Glutamatergic neuron (in vitro differentiated cells): ENCODE results near the gene FIZ1. TPM values are rescaled to one million over a fixed set of nuclear protein-coding genes. Genes with fewer than 3 reads are reported as not detected.

Experiments used
- DNase-seq: peaks from one replicate; pipeline ENCODE4 v3.0.0; 2022
- H3K27ac Mint-ChIP-seq: one replicate; pipeline ENCODE4 v1.8.0; 2020; ENCODE audit warnings: mild to moderate bottlenecking, mixed read lengths, inconsistent platforms; ENCODE audit not compliant: unreplicated experiment
- H3K27me3 Mint-ChIP-seq: one replicate; pipeline ENCODE4 v1.8.0; 2020; ENCODE audit warnings: mild to moderate bottlenecking, moderate library complexity, mixed read lengths, inconsistent platforms; ENCODE audit not compliant: unreplicated experiment
- H3K36me3 Mint-ChIP-seq: one replicate; pipeline ENCODE4 v1.8.0; 2020; ENCODE audit warnings: mild to moderate bottlenecking, mixed read lengths, inconsistent platforms; ENCODE audit not compliant: unreplicated experiment
- H3K4me1 Mint-ChIP-seq: one replicate; pipeline ENCODE4 v1.8.0; 2020; ENCODE audit warnings: mild to moderate bottlenecking, low read depth, mixed read lengths, inconsistent platforms; ENCODE audit not compliant: unreplicated experiment
- H3K4me3 Mint-ChIP-seq: one replicate; pipeline ENCODE4 v1.8.0; 2020; ENCODE audit warnings: mild to moderate bottlenecking, mixed read lengths, inconsistent platforms; ENCODE audit not compliant: unreplicated experiment
- H3K9me3 Mint-ChIP-seq: one replicate; pipeline ENCODE4 v1.8.0; 2020; ENCODE audit warnings: mild to moderate bottlenecking, moderate library complexity, mixed read lengths, inconsistent platforms; ENCODE audit not compliant: unreplicated experiment
- CTCF ChIP-seq: fragments of 200-600 bp; sonication (generic); IDR thresholded peaks from one replicate; pipeline ENCODE4 v1.5.0; 2021; ENCODE audit not compliant: partially characterized antibody, unreplicated experiment
- total RNA-seq: library from RNA; stranded (reverse); fragmentation: NEBNext Ultra II Directional; extraction: Animal tissue kit (Norgen Biotek cat#: 25700); gene quantifications from one replicate; pipeline ENCODE4 v1.2.1, GENCODE V29; 2021; ENCODE audit not compliant: unreplicated experiment

The FIZ1 gene
- total RNA-seq, 1 donor from 2014 or later, result 26.0 TPM

- H3K4me3 Mint-ChIP-seq, result peak overlapping the region; percentile 88
- no peak for TF ChIP-seq CTCF
- H3K4me1 Mint-ChIP-seq, result peaks cover 30% of the 10 kb centered on the region
- peak; percentile 56 for DNase-seq
- H3K36me3 Mint-ChIP-seq, result no peaks in the 10 kb centered on the region
- peaks cover 16% of the 10 kb centered on the region for H3K27me3 Mint-ChIP-seq
- peaks cover 18% of the 10 kb centered on the region for H3K9me3 Mint-ChIP-seq
- H3K27ac Mint-ChIP-seq, result peak overlapping the region; percentile 85
These were observed 40.8 kb upstream of the FIZ1 start for GRCh38 chr19:55640043-55640576.

- Mint-ChIP-seq H3K9me3 (peaks cover 16% of the 10 kb centered on the region), H3K27ac (peak overlapping the region; percentile 70), H3K36me3 (no peaks in the 10 kb centered on the region), H3K4me3 (peak overlapping the region; percentile 77), H3K27me3 (peaks cover 21% of the 10 kb centered on the region), H3K4me1 (peaks cover 30% of the 10 kb centered on the region)
- peak; percentile 64 for DNase-seq
- no peak for TF ChIP-seq CTCF
These were observed 39.6 kb upstream of the FIZ1 start for GRCh38 chr19:55638864-55639359.

GRCh38 chr19:55637534-55637933 lies 38.2 kb upstream of the FIZ1 start:
- Mint-ChIP-seq H3K27ac (no peak overlapping the region), H3K4me1 (peaks cover 25% of the 10 kb centered on the region), H3K36me3 (no peaks in the 10 kb centered on the region), H3K9me3 (peaks cover 11% of the 10 kb centered on the region), H3K27me3 (peaks cover 18% of the 10 kb centered on the region), H3K4me3 (peak overlapping the region; percentile 36)
- DNase-seq, result no peak
- no peak for TF ChIP-seq CTCF

GRCh38 chr19:55636723-55637122 lies 37.4 kb upstream of the FIZ1 start:
- Mint-ChIP-seq H3K4me1 (peaks cover 20% of the 10 kb centered on the region), H3K4me3 (peak overlapping the region; percentile 98), H3K27ac (no peak overlapping the region), H3K36me3 (no peaks in the 10 kb centered on the region), H3K9me3 (peaks cover 8% of the 10 kb centered on the region), H3K27me3 (peaks cover 14% of the 10 kb centered on the region)
- no peak for DNase-seq
- TF ChIP-seq CTCF, result no peak

DNA sequence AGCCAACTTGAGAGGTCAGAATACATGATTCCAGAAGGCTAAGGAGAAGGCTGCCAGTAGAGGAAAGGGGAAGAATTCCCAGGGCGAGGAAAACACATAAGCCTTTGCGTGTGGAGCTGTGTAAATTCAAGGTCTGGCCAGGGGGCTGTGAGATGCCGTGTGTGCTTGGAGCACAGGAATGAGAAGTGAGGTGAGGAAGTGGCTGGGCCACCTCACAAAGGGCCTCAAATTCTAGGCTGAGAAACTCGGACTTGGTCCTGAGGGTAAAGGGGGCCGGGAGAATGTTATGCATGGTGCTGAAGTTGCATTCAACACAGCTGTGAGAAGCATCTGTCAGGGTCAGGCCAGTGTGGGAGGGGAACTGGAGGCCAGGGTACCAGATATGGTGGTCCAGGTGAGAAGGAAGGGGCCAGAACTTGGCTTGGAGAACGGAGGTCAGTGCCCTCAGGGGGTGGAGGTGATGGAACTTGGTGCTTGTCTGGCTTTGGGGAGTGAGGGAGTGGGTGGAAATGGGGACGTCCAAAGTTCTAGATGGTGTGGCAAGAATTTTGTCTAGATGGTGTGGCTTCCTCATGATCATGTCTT lies 36.6 kb upstream of the FIZ1 start:
- Mint-ChIP-seq H3K9me3 (peaks cover 4% of the 10 kb centered on the region), H3K27ac (peak overlapping the region; percentile 94), H3K36me3 (no peaks in the 10 kb centered on the region), H3K27me3 (peaks cover 14% of the 10 kb centered on the region), H3K4me1 (peaks cover 20% of the 10 kb centered on the region), H3K4me3 (peak overlapping the region; percentile 98)
- no peak for TF ChIP-seq CTCF
- DNase-seq, result no peak
